ENCODE results near the gene POLR2M.

The POLR2M gene
- 21.0 to 25.2 (median 22.7) reads per million in 4 experiments for total RNA-seq

DNA sequence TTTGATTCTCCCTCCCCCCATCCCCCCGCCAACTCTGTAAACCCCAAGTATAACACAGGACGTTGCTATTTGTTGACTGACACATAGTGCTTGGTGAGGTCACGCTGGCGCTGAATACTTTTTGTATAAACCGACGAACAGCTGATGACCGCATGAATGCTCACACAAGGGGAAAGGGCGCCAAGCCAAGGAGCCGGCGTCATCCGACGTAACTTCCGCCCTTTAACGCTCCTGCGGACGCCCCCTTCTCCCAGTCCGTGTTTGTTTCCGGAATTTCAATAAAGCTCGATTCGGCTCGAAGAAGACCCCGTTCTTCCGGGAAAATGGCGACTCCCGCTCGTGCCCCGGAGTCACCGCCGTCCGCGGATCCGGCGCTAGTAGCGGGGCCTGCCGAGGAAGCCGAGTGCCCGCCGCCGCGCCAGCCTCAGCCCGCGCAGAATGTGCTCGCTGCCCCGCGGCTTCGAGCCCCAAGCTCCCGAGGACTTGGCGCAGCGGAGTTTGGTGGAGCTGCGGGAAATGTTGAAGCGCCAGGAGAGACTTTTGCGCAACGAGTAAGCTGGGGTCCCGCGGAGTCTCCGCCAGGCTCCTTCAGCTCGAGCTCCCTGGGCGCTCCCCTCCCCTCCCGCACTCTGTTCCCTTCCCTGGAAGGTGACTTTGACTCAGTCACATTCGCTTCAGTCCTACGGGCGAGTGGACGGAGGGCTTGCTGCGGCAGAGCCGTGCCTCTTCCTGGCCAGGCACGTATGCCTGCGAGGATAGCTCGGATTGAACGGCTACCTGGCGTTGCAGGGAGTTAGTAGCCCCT, at the start of gene POLR2M:
POLR2M (plus strand) TSS at position 310 of the 805 bp plus-strand sequence; CDS start at position 439, 129 bp downstream.
- DNase-seq = peak; percentile 77

DNA sequence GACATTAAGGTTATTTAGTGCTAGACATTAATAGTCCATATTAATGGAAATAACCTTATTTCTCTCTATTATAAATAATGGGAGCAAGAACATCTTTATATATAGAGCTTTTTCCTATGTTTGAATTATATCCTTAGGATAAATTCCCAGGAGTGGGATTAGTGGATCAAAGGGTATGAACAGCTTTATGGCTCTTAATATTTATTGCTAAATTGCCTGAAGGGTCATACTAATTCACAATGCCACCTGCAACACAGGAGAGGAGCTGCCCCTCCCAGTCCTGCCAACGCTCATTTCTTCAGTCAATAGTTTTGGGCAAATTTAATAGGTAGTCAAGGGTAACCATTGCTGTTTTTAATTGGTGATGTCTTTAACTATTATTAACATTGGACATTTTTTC, 48.9 kb upstream of the POLR2M start:
- DNase-seq = no peak

DNA sequence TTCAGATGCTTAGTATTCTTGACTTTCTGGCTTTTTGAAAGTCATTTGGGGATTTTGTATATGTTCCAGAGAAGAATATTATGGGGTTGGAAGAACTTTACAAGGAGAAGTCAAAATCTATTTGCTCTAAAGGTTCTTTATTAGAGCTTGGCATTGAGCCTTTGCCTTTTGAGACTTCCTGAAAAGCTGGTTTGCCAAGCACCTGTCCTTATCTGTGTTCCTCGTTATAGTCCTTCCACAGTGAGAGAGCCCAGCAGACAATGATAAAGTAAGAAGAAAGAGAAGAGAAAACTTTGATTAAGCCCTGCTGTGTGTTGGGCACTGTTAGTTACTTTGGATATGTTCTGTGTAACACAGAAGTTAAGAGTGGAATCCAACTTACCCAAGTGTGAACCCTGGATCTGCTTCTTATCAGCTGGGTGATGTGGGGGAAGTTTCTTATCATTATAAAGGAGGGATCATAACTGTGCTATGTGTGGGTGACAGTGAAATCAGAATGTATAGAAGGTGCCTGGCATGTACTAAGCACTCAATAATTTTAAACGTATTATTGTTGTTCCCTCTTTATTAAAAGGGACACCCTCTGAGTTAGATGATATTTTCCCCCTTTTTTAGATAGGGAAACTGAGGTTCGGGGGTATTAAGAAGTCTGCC, 44.3 kb upstream of the POLR2M start:
- DNase-seq = no peak

DNA sequence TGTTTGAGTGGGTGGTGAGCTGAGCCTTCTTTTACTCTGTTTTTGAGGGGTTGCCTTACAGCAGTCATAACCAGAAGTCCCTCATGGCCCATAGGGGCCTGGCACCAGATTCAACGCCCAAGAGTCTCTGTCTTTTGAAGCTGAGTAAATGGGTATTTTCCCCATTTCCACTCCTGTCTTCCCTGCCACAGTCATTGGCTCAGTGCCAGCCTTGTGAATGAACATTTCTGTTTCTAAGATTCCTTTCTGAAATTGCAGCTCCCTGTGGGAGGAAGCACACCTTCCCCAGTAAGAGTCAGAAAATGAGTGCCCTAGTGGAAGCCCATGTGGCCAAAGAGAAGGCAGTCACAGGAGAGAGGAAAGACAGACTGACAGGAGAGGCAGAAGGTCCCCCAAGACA, 43.7 kb upstream of the POLR2M start:
- no peak for DNase-seq

DNA sequence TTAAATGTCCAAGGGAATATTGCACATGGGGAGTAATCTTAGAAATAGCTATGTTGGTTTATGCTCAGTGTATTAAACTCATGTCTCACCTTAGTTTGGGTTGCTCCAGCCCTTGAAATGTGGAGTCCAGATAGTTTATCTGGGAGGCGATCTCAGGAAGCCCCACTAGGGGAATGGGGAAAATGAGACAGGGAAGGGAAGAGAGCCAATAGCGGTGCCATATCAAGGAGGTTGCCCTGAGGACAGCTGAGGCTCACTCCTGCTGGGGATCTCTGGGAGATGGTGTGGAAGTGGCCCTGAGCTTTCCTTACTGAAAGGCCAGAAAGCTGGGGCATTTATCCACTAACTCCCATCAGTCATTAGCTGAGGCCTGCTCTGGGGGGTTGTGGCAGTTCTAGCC, 43.3 kb upstream of the POLR2M start:
- no peak for DNase-seq

GRCh38 chr15:57665194-57665593, 41.3 kb upstream of the POLR2M start:
- DNase-seq = no peak

GRCh38 chr15:57665939-57666338, 40.6 kb upstream of the POLR2M start:
- DNase-seq = no peak

- DNase-seq = no peak
These were observed 39.2 kb upstream of the POLR2M start for GRCh38 chr15:57667171-57667849.

GRCh38 chr15:57668016-57668415, 38.5 kb upstream of the POLR2M start:
- no peak for DNase-seq

DNA sequence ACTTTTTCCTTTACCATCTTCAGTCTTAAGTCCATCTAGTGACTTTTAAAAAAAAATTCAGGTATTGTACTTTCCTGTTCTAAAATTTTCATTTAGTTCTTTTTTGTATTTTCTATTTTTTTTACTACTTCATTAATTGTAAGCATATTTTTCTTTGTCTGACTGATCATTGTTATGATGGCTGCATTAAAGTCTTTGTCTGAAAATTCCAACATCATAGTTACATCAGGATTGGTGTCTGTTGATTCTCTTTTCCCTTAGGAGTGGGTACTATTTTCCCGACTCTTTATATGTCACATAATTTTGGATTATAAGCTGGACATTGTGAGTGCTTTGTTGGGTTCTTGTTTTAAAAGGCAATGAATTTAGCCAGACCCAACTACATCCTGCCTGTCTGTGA, 34.9 kb upstream of the POLR2M start:
- no peak for DNase-seq

- DNase-seq = no peak
These were observed 30.9 kb upstream of the POLR2M start for GRCh38 chr15:57675481-57676181.

DNA sequence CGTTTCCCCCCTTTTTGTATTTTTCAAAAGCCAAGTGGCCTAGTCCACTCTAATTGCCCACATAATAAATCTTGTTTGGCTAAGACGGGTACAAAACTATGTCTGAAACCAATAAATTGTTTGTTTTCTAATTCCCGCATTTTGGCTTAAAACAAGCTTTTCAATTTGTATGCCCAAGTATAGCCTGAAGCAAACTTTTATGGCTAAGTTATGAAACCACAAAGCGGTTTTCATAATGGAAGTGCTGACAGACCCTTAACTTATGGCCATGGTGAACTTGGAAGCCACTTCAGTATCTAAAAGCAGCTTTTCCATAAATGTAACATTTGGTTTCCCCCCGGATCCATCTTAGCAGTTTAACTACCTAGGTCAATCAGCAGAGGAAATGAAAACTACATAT, 29.9 kb upstream of the POLR2M start:
- DNase-seq = no peak

DNA sequence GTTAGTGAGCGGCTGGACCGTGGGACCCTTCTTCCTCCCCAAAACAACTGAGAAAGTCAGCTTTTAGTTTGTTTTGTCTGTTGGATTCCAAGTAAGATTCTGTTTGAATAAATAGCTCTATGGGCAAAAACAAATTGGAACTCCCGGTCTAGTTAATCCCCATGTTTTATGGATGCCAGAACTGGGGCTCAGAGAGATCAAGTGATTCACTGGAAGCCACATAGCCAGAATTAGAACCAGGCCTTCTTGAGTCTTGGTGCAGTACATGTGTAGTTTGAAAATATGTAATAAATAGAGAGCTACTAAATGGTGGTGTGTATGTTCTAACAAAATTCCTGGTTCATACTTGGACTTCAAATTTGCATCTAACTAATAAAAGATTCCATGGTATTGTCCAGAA, 29.3 kb upstream of the POLR2M start:
- no peak for DNase-seq

DNA sequence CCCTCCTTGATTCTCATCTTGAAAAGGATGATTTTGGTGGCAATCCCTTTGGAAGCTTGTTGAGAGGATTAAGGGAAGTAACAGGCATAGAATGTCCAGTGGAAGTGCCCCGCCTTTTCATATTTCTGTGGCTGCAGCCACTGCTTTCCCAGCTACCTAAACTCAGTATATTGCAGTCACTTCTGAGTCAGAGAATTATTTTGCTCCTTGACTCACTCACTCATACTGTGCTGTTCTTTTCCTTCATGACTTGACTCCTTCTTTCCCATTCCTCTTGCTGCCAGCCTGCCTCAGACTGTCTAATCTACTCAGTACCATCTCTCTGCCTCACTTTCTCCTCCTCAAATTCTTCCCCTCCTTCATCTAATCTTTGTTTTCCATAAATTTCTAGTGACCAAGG, 26.5 kb upstream of the POLR2M start:
- no peak for DNase-seq

GRCh38 chr15:57681011-57681410, 25.5 kb upstream of the POLR2M start:
- no peak for DNase-seq

- no peak for DNase-seq
These were observed 23.0 kb upstream of the POLR2M start for GRCh38 chr15:57683481-57683880.

DNA sequence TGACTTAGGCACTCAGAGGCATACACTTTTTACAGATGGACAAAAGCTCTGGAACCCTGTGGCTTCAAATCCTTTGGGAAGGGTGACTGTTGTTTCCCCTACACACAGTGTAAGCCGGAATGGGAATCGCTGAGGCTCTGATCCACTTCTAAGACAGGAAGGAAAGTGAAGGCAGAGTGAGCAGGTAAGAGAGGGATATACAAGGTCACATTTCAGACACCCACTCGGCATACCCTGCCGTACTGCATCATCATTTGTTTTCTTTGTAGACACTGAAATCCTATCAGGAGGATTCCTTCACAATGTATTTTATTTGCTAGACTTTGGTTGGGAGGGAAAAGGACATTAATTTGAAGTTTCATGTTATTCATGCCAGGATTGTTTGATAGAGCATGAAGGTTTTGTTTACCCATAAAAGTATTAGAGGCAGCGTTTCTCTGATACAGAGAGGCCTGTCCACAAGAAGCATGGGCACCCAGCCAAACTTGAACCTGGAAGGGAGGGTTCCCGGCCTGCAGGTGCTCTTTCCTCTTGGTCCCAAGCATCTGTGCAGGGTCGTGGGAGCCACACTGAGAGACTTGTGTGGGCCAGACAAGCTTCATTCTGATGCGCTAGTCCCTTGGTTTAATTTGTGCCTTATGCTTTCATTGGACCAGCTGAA, 21.9 kb upstream of the POLR2M start:
- no peak for DNase-seq

- DNase-seq = no peak
These were observed 21.0 kb upstream of the POLR2M start for GRCh38 chr15:57685306-57686095.

DNA sequence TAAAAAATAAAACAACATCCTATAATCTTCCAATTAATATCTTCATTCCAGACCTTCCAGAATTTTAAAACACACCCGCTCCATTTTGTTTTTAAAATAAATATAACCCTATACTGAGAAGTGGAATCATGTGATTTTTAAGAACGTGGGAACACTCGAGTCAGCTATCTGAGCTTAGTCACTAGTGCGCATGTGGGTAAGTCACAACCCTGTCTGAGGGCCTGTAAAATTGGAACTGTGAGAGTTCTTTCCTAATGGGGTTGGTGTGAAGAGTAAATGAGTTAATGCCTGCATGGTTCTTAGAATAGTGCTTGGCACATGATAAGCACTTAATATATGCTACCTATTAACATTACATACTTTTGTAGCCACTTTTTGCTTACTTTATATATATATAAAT, 19.9 kb upstream of the POLR2M start:
- no peak for DNase-seq

DNA sequence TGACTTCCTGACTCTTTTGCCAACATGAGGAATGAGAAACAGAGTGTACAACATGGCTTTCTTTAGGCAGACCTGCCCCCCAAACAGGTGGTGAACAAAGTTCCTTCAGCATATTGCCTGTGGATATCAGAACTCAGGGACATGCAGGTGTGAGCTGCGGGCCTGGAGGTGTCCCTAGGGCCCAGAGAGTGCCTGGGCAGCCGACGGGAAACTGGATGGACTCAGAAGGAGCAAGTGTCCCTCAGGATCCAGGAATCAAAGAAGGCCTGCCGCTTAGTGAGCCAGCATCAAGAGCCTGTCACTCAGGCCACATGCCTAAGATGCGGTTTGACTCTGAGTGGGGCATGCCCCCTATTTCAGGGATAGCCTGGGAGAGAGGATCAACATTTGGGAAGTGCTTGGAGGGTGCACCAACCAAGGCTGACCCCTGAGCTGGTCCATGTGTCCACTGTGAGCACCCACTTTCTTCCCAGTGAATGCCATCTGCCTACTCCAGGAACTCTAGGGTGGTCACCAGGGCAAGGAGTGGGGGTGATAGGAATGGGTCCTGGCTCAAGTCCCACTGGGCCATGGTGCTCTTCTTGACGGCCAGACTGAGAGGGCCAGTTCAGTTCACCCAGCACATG, 16.1 kb upstream of the POLR2M start:
- DNase-seq = no peak

DNA sequence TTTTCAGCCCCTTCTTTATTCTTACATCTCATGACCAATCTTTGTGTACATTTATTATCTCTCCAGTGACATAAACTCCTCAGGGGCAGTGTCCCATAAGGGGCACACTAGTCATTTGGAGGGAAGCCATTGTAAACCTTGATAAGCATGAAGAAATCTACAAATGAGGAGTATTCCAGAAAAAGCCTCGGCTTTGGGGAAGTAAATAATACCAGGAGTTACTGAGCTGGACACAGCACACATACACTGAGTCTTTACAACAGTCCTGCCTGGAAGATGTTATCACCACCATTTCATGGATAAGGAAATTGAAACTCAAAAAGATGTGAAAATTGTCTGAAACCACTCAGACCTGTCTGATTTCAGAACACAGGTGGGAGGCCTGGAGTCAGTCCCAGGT, 15.4 kb upstream of the POLR2M start:
- DNase-seq = no peak
